Left lung (tissue), 10 donors: ENCODE data around the gene BIRC2. TPM values are rescaled to one million over a fixed set of nuclear protein-coding genes. Genes with fewer than 3 reads are reported as not detected.

ENCODE experiments used
- ATAC-seq: fragments of 200-7000 bp; cut with Tn5 transposase; one replicate; pipeline ENCODE4 v1.9.1; 2020; ENCODE audit warnings: moderate library complexity
- DNase-seq, 4 donors: peaks; one replicate each; pipeline ENCODE4 v3.0.0-alpha.2; 2013 to 2020
- H3K27ac ChIP-seq, 2 donors: fragments of 200-600 bp; sonication (generic) in 1 of 2; one replicate each; pipeline versions ENCODE4 v1.5.0 to v1.8.0; 2020 to 2021
- H3K27me3 ChIP-seq, 2 donors: fragments of 200-600 bp; sonication (generic) in 1 of 2; one replicate each; pipeline versions ENCODE4 v1.5.0 to v1.8.0; 2020 to 2021
- H3K36me3 ChIP-seq, 2 donors: fragments of 200-600 bp; sonication (generic) in 1 of 2; one replicate each; pipeline versions ENCODE4 v1.5.0 to v1.8.0; 2020 to 2021
- H3K4me1 ChIP-seq, 2 donors: fragments of 200-600 bp; one replicate each; pipeline ENCODE4 v1.8.0; 2021
- H3K4me3 ChIP-seq, 2 donors: fragments of 200-600 bp; sonication (generic) in 1 of 2; one replicate each; pipeline versions ENCODE4 v1.5.0 to v1.8.0; 2020 to 2021; ENCODE audit warnings: mild to moderate bottlenecking in 1 of 2
- H3K9me3 ChIP-seq, 2 donors: fragments of 200-600 bp; sonication (generic) in 1 of 2; one replicate each; pipeline versions ENCODE4 v1.5.0 to v1.8.0; 2020 to 2021
- intact Hi-C, 2 donors: fragments of 100-400 bp; cut with DNase I; formaldehyde crosslinking; loops; one replicate each; pipeline versions ENCODE4 v1.11.2 to v1.14.2; 2022
- polyA plus RNA-seq, 6 donors: library from polyadenylated mRNA; unstranded; fragments of 120-200 nt; gene quantifications; one replicate each; pipeline ENCODE4 v1.2.1, GENCODE V29; 2013; ENCODE audit not compliant: insufficient read length in 6 of 6
- total RNA-seq, 2 donors: library from RNA; stranded (reverse); fragmentation: NEBNext Ultra II Directional; extraction: Animal tissue kit (Norgen Biotek cat#: 25700); gene quantifications; one replicate each; pipeline ENCODE4 v1.2.1, GENCODE V29; 2021
- TF ChIP-seq, protein P1 (sequence below), 2 donors: fragments of 200-600 bp; sonication (generic) in 1 of 2; IDR thresholded peaks; one replicate each; pipeline versions ENCODE4 v1.5.0 to v1.8.0; 2021; ENCODE audit warnings: antibody characterized with exemption in 2 of 2
- donor health status: DM: no; HTN: yes; CAD: no.
- donor health status: DM: no; HTN: no; CAD: no.

The BIRC2 gene
- total and polyA plus RNA-seq, 8 donors: 37.2 to 81.4 (median 71.0) TPM

DNA sequence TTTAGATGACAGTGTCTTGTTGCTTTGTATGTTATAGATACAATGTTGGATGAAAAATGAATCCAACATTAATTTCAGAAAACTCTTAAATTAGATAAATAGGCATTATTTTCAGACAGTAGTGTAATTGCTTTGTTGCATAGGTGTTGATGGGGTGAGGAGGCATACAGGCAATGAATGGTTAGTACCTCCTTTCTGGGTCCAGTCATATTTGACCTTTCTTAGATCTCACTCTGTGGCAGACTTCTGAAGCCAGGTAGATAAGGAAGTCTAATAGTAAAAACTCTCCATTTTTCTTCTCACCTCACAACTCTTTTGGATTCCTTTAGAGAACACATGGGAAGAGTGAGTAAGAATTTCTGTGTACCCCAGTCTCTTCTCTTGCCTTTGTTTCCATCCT, 31.8 kb downstream of the BIRC2 start:
- no peaks in the 10 kb centered on the region for H3K9me3 ChIP-seq
- ATAC-seq (no peak), DNase-seq (no peak)
- H3K4me3 ChIP-seq: no peak overlapping the region
- H3K27ac ChIP-seq: no peak overlapping the region
- intact Hi-C loops: no loop called here
- TF ChIP-seq, protein P1, sequence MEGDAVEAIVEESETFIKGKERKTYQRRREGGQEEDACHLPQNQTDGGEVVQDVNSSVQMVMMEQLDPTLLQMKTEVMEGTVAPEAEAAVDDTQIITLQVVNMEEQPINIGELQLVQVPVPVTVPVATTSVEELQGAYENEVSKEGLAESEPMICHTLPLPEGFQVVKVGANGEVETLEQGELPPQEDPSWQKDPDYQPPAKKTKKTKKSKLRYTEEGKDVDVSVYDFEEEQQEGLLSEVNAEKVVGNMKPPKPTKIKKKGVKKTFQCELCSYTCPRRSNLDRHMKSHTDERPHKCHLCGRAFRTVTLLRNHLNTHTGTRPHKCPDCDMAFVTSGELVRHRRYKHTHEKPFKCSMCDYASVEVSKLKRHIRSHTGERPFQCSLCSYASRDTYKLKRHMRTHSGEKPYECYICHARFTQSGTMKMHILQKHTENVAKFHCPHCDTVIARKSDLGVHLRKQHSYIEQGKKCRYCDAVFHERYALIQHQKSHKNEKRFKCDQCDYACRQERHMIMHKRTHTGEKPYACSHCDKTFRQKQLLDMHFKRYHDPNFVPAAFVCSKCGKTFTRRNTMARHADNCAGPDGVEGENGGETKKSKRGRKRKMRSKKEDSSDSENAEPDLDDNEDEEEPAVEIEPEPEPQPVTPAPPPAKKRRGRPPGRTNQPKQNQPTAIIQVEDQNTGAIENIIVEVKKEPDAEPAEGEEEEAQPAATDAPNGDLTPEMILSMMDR (IDR thresholded peaks at IDR 0.05): no peak
- no peaks in the 10 kb centered on the region for H3K27me3 ChIP-seq
- no peaks in the 10 kb centered on the region for H3K4me1 ChIP-seq
- peaks cover 0 to 64% of the 10 kb centered on the region in 2 donors for H3K36me3 ChIP-seq

DNA sequence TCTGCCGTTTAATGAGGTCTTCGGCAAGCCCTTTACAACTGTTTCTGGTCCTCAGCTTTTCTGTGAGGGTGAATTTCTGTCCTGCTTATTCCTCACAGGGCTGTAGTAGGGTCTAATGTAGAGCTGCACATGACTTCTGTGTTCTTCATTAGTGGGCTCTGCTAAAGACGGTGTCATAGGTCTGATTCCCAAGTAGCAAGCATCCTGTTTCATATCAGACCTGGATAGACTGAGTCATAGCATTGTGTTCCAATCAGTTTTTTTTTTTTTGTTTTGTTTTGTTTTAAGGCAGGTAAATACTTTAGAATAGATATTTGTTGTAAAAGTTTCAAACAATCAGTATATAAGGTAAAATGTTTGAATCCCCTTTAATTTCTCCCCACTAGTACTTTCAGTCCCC, 35.4 kb downstream of the BIRC2 start:
- no peak for DNase-seq
- H3K9me3 ChIP-seq: no peaks in the 10 kb centered on the region
- no peak overlapping the region for H3K27ac ChIP-seq
- intact Hi-C loops: no loop called here
- no peak for ATAC-seq
- H3K27me3 ChIP-seq: no peaks in the 10 kb centered on the region
- H3K4me3 ChIP-seq: no peak overlapping the region
- TF ChIP-seq, protein P1 (IDR thresholded peaks at IDR 0.05): no peak
- peaks cover 0 to 4% of the 10 kb centered on the region in 2 donors for H3K4me1 ChIP-seq
- H3K36me3 ChIP-seq: peaks cover 0 to 79% of the 10 kb centered on the region in 2 donors

DNA sequence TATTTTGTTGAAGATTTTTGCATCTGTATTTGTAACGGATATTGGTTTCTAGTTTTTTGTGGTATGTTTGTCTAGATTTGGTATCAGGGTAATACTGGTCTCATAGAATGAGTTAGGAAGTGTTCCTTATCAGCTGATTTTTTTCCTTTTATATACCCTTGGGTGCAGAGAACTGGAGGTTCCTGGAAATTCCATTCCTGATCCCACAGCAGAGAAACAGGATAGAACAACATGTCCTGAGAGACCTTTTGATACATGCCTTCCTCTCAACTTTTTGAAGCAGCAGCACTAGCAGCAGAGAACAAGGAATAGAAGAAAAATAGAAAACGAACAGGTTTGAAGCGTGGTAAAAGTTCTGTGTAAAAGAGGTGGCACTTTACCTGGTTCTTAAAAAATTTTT, 36.8 kb downstream of the BIRC2 start:
- TF ChIP-seq, protein P1 (IDR thresholded peaks at IDR 0.05): no peak
- DNase-seq (no peak), ATAC-seq (no peak)
- H3K27me3 ChIP-seq: no peaks in the 10 kb centered on the region
- H3K27ac ChIP-seq: no peak overlapping the region
- peaks cover 0 to 4% of the 10 kb centered on the region in 2 donors for H3K4me1 ChIP-seq
- H3K36me3 ChIP-seq: peaks cover 0 to 77% of the 10 kb centered on the region in 2 donors
- intact Hi-C loops: no loop called here
- H3K9me3 ChIP-seq: no peaks in the 10 kb centered on the region
- H3K4me3 ChIP-seq: no peak overlapping the region

DNA sequence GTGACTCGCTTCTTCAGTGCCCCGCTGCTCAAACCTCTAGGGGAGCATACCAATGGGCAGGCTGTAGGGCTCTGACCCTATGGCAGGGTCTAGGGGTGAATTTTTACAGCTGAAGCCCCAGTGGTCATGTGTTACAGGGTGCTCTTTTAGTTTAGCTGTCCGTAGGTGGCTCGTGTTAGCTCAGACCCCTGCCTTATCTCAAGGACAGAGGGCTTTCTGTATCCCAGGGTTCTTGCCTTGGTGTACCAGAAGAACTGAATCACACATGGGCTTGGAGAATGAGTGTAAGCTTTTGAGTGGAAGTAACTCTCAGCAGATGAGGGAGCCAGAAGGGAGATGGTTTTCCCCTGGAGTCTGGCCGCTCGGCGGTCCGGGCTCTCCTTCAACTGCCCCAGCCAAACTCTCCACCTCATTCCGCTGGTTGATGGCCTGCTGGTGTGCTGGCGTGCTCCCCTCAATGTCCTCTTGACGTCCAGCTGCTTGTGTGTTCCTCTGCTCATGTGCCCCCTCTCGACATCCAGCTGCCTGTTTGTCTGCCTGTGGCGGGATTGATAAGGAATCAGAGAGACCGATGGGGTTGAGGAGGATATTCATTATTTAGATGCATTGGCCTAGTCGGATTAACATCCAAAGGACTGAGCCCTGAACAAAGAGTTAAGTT, 37.5 kb downstream of the BIRC2 start:
- ATAC-seq (peak; percentile 29), DNase-seq (peak in 2 of 4 donors; percentile 39 to 70)
- Histone ChIP-seq H3K4me3 (no peak overlapping the region), H3K4me1 (peaks cover 0 to 4% of the 10 kb centered on the region in 2 donors), H3K27ac (no peak overlapping the region), H3K27me3 (no peaks in the 10 kb centered on the region), H3K36me3 (peaks cover 0 to 77% of the 10 kb centered on the region in 2 donors), H3K9me3 (no peaks in the 10 kb centered on the region)
- intact Hi-C loops: no loop called here
- TF ChIP-seq, protein P1 (IDR thresholded peaks at IDR 0.05): no peak

DNA sequence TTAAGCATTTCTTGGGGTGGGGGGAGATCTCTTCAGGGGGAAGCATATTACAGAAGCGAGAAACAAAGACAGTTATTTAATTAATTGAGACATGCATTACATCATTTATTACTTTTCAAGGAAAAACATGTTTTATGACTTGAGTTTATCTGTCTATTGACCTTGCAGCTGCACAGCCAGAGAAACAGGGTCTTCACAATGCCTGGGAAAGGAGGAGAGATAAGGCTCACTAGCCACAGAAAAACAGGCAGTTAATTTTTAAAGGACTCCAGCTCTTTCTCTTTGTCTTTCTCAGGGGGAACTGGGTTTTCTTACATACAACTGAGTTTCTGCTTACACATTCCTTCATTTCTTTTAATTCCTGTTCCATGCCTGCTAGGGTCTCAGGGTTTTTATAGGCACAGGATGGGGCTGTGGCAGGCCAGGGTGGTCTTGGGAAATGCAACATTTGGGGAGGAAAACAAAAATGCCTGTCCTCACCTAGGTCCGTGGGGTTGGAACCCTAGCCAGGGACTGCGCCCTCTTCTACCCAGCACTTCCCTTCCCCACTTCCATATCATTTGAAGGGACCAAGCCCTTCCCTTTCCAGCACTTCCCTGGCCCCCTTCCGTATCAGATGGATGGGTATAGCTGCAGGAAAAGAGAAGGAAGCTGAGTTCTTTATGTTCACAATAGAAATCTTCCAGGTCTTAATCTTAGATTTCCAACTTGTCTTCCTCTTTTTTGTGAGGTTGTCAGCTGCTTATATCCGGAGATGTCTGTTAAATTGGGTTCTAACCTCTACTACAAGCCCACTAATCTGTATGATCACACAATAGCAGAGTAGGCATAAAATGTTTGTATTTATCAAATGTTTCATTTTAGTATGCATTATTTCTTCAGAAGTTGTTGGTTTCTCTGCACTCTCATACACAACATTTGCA, 38.3 kb downstream of the BIRC2 start:
- no peak overlapping the region for H3K4me3 ChIP-seq
- TF ChIP-seq, protein P1 (IDR thresholded peaks at IDR 0.05): no peak
- no peak overlapping the region for H3K27ac ChIP-seq
- peaks cover 0 to 4% of the 10 kb centered on the region in 2 donors for H3K4me1 ChIP-seq
- ATAC-seq: no peak
- intact Hi-C loops: no loop called here
- peaks cover 0 to 70% of the 10 kb centered on the region in 2 donors for H3K36me3 ChIP-seq
- DNase-seq: no peak
- H3K27me3 ChIP-seq: no peaks in the 10 kb centered on the region
- H3K9me3 ChIP-seq: no peaks in the 10 kb centered on the region
